SH-SY5Y (cell line): ENCODE results near the gene BCL7B.

Experiments
- GATA2 ChIP-seq: IDR thresholded peaks from 2 replicates; pipeline ENCODE4 v1.6.1; 2011; ENCODE audit warnings: mild to moderate bottlenecking, low read depth, low read length
- GATA3 ChIP-seq: IDR thresholded peaks from 2 replicates; pipeline ENCODE4 v1.6.1; 2011; ENCODE audit warnings: low read depth, mild to moderate bottlenecking, low read length, moderate library complexity

GRCh38 chr7:73557108-73557396, 438 bp downstream of the BCL7B start:
- no peak for TF ChIP-seq GATA3
- no peak for TF ChIP-seq GATA2
